ENCODE data around the gene ZNF469.
A peak's percentile ranks its signal among the peaks of the same experiment; 100 is the strongest.

Gene ZNF469

GRCh38 chr16:88352261-88353200 lies 30.2 kb upstream of the ZNF469 start:
- TF ChIP-seq, protein P1, sequence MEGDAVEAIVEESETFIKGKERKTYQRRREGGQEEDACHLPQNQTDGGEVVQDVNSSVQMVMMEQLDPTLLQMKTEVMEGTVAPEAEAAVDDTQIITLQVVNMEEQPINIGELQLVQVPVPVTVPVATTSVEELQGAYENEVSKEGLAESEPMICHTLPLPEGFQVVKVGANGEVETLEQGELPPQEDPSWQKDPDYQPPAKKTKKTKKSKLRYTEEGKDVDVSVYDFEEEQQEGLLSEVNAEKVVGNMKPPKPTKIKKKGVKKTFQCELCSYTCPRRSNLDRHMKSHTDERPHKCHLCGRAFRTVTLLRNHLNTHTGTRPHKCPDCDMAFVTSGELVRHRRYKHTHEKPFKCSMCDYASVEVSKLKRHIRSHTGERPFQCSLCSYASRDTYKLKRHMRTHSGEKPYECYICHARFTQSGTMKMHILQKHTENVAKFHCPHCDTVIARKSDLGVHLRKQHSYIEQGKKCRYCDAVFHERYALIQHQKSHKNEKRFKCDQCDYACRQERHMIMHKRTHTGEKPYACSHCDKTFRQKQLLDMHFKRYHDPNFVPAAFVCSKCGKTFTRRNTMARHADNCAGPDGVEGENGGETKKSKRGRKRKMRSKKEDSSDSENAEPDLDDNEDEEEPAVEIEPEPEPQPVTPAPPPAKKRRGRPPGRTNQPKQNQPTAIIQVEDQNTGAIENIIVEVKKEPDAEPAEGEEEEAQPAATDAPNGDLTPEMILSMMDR (conservative IDR thresholded peaks at IDR 0.05; ENCODE audit: low read length), result no peak
- peak; percentile 20 for DNase-seq (ENCODE audit: low read depth)
- no peak overlapping the region for H3K4me3 ChIP-seq (ENCODE audit: low read length)

GRCh38 chr16:88353232-88353631 lies 29.5 kb upstream of the ZNF469 start:
- DNase-seq (ENCODE audit: low read depth), result no peak
- TF ChIP-seq, protein P1 (conservative IDR thresholded peaks at IDR 0.05; ENCODE audit: low read length), result no peak
- H3K4me3 ChIP-seq (ENCODE audit: low read length), result no peak overlapping the region

GRCh38 chr16:88353691-88354090 lies 29.1 kb upstream of the ZNF469 start:
- no peak overlapping the region for H3K4me3 ChIP-seq (ENCODE audit: low read length)
- TF ChIP-seq, protein P1 (conservative IDR thresholded peaks at IDR 0.05; ENCODE audit: low read length), result no peak
- DNase-seq (ENCODE audit: low read depth), result no peak

GRCh38 chr16:88354229-88355092 lies 28.3 kb upstream of the ZNF469 start:
- TF ChIP-seq, protein P1 (conservative IDR thresholded peaks at IDR 0.05; ENCODE audit: low read length), result no peak
- no peak overlapping the region for H3K4me3 ChIP-seq (ENCODE audit: low read length)
- DNase-seq (ENCODE audit: low read depth), result no peak

DNA sequence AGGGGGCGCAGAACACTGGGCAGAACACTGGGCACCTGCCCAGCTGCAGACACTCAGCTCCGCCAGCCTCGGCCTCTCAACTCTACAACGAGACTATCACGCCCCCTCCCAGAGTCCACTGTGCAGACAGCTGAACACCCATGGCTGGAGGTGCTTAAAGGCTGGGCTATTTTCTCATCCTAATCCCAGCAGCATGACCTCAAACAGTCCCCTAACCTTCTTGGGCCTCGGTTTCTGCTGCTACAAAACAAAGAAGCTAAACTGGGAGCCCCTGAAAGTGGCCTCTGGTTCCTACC lies 27.7 kb upstream of the ZNF469 start:
- no peak overlapping the region for H3K4me3 ChIP-seq (ENCODE audit: low read length)
- no peak for DNase-seq (ENCODE audit: low read depth)
- TF ChIP-seq, protein P1 (conservative IDR thresholded peaks at IDR 0.05; ENCODE audit: low read length), result no peak

GRCh38 chr16:88355389-88356123 lies 27.2 kb upstream of the ZNF469 start:
- H3K4me3 ChIP-seq (ENCODE audit: low read length), result no peak overlapping the region
- TF ChIP-seq, protein P1 (conservative IDR thresholded peaks at IDR 0.05; ENCODE audit: low read length), result no peak
- DNase-seq (ENCODE audit: low read depth), result no peak

Data from AG10803 (cell line).